Amniotic epithelial cell (primary cell): Measurements from ENCODE around the gene MRPS15.

Source experiments
- DNase-seq: peaks from one replicate; pipeline ENCODE4 v3.0.0-alpha.2; 2010; ENCODE audit warnings: low read depth

Gene MRPS15

DNA sequence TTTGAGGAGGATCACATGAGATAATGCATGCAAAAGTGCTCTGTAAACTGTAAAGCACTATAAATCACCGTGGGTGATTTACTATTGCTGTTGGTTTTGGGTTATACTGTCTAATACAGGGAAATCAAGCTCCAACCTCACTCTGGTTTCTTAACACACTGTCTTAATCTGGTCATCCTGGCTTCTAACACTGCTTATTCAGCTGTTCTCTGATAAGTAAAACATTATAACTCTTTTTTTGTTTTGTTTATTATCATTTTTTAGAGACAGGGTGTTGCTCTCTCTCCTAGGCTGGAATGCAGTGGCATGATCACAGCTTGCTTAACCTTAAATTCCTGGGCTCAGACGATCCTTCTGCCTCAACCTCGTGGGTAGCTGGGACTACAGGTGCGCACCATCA, 44.6 kb downstream of the MRPS15 start:
- DNase-seq: peak; percentile 29

DNA sequence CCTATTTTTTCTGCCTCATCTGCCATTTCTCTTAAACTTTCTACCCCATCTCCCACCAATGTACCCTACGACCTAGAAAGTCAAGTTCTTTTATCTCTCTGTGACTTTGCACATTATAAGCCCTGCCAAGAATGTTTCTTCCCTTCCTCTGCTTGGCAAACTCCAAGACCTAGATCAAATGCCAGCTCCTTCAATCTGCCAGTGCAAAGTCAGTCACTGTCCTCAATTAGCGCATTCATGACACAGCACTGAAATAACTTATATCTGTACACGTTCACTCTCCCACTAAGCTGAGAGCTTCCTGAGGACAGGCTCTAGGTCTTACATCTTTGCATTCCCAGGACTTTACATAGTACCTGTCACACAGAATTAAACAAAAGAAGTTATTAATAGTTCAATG, 45.0 kb downstream of the MRPS15 start:
- DNase-seq: no peak

DNA sequence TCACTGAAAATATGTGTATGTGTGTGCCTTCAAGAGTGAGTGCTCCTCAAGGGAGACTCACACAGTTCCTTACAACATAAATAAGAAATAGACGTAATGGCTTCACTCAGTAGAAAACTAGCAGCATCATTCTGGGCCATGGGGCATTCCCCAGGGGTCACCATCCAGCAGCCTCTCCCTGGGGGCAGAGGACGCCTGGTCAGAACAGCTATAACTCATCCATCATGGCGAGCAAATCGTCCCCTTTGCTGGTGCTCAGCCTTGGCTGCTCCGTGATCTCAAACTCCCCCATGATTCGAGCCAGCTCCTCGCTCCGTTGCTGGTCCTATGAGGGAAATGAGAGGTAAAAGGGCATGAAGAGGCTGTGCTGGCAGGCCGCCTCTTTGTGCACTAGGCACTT, 46.3 kb downstream of the MRPS15 start:
- no peak for DNase-seq

DNA sequence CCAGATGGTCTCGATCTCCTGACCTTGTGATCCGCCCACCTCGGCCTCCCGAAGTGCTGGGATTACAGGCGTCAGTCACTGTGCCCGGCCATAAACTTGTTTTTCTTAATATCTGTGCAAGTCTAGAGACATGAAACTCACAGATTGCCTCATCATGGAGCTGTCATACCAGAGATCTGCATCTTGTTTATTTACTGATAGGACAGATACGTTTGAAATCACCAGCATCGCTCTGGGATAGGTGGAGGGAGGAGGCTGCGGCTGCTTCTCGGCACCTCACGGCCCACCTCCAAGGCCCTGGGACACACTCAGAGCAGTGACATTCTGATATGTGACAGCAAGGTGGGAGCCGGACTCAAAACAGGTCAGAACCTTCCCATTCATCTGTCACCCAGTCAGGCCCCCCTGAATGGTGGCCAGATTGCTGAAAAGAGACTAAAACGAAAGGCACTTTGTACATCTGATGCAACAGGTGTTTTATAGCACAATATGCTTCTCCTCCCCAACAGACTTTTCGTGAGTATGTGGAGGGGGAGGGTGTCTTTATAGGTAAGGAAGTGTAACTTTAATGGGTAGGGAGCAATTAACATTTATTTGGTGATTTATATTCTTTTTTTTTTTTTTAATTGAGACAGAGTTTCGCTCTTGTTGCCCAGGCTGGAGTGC, 48.4 kb downstream of the MRPS15 start:
- DNase-seq: peak; percentile 16

DNA sequence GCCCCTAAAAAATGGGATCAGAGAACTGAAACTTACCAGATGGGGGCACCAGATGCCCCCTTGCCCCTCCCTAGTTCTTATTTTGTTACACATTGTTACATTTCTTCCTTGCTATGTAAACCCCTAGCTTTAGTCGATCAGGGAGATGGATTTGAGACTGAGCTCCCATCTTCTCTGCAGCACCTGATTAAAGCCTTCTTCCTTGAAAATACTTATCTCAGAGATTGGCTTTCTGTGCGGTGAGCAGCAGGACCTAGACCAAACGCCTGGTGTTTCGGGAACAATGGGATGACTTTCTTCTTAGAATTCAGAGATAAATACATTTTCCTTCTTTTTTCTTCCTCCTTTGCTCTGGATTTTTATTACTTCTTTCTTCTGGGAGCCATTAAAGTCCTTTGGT, 49.8 kb downstream of the MRPS15 start:
- DNase-seq: no peak

DNA sequence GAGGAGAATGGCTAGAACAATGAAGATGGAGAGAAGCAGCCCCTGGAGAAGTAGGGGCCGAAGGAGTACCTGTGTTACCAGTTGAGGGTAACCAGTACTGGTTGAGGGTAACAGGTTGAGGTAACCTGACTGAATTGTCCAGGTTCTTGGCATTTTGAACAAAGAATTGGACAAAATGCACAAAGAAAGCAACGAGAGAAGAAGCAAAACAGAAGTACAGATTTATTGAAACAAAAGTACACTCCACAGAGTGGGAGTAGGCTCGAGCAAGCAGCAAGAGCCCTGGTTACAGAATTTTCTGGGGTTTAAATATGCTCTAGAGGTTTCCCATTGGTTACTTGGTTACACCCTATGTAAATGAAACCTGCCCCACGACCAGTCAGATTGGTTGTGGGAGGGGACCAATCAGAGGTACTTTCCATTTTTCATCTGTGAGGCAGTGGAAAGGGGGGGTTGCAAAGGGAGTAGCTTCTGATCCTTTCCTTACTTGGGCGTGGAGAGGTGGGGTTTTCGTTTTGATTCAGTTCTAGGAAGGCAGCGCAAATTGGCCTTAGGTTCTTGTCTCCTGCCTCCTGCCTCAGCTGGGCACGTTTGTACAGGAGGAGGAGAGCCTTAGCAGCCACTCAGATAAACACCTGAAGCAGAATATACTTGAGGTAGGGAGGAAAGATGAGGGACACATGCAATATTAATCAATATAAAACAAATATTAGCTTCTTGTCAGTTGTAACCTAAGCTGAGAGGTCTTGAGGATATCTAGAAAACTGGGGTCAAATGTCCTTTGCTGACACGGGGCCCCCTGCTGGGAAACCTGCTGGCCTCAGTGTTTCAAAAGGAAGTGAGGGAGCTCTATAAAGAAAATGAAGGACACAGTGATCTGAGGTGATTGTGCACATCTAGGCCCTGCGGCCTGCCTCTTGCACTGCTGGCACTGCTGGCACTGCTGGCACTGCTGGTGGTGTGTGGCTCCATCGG, 52.2 kb downstream of the MRPS15 start:
- peak; percentile 46 for DNase-seq

DNA sequence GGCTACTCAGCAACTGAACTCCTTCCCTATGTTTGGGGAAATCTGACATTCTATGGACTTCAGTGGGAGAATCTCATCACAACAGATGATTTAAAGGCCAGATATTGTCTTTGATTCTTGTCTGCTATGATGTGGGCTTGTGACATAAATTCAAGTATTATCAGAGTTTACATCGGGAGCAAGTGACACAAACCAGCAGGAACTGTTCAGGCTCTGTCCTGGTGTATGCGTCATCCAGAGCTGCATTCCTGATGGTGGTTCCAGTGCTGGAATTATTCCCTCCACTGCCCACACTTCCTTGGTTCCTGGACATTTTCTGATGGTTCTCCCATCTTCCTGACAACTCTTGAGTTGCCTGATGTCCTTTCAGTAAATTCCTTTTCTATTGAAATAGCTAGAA, 55.7 kb downstream of the MRPS15 start:
- peak; percentile 68 for DNase-seq

DNA sequence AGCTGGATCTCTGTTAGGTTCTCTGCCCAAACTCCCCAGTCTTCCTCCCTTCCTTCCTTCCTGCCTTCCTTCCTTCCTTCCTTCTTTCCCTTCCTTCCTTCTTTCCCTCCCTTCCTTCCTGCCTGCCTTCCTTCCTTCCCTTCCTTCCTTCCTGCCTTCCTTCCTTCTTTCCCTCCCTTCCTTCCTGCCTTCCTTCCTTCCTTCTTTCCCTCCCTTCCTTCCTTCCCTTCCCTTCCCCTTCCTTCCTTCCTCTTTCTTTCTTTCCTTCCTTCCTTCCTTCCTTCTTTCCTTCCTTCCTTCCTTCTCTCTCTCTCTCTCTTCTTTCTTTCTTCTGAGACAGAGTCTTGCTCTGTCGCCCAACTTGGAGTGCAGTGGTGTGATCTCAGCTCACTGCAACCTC, 57.7 kb downstream of the MRPS15 start:
- no peak for DNase-seq
